GM23248 (cell line): ENCODE measurements around the gene EZR. TPM values are rescaled to one million over a fixed set of nuclear protein-coding genes. Genes with fewer than 3 reads are reported as not detected.

Experiments used
- DNase-seq: peaks from one replicate; pipeline ENCODE4 v3.0.0-alpha.2; 2015
- H2AFZ ChIP-seq: fragments of 200-600 bp; sonication (generic); 2 replicates; pipeline ENCODE4 v1.6.1; 2016; ENCODE audit warnings: antibody characterized with exemption
- H3F3A ChIP-seq: fragments of 200-600 bp; sonication (generic); 2 replicates; pipeline ENCODE4 v1.6.1; 2016; ENCODE audit warnings: mild to moderate bottlenecking, antibody characterized with exemption, mixed run types; ENCODE audit not compliant: insufficient read depth
- H3K27ac ChIP-seq: fragments of 200-600 bp; sonication (generic); 2 replicates; pipeline ENCODE4 v1.5.1; 2016; ENCODE audit warnings: mild to moderate bottlenecking
- H3K27me3 ChIP-seq: fragments of 200-600 bp; sonication (generic); replicated peaks from 2 replicates; pipeline ENCODE4 v1.6.1; 2016; ENCODE audit warnings: mild to moderate bottlenecking; ENCODE audit not compliant: insufficient read depth
- H3K36me3 ChIP-seq: fragments of 200-600 bp; sonication (generic); 2 replicates; pipeline ENCODE4 v1.6.1; 2016; ENCODE audit warnings: low read depth, mild to moderate bottlenecking
- H3K4me1 ChIP-seq: fragments of 200-600 bp; sonication (generic); 2 replicates; pipeline ENCODE4 v1.6.1; 2016; ENCODE audit warnings: mild to moderate bottlenecking; ENCODE audit not compliant: insufficient read depth
- H3K4me2 ChIP-seq: fragments of 200-600 bp; sonication (generic); one replicate; pipeline ENCODE4 v1.6.1; 2016; ENCODE audit warnings: mild to moderate bottlenecking; ENCODE audit not compliant: unreplicated experiment
- H3K4me3 ChIP-seq: fragments of 200-600 bp; sonication (generic); 2 replicates; pipeline ENCODE4 v1.5.1; 2016; ENCODE audit warnings: mild to moderate bottlenecking
- H3K79me2 ChIP-seq: fragments of 200-600 bp; sonication (generic); 2 replicates; pipeline ENCODE4 v1.6.1; 2016; ENCODE audit warnings: mild to moderate bottlenecking; ENCODE audit not compliant: insufficient read depth
- H3K9ac ChIP-seq: fragments of 200-600 bp; sonication (generic); 2 replicates; pipeline ENCODE4 v1.6.1; 2016; ENCODE audit warnings: mild to moderate bottlenecking
- H3K9me2 ChIP-seq: fragments of 200-600 bp; sonication (generic); 2 replicates; pipeline ENCODE4 v1.6.1; 2016; ENCODE audit warnings: mixed run types, mild to moderate bottlenecking, moderate library complexity; ENCODE audit not compliant: insufficient read depth
- H3K9me3 ChIP-seq: fragments of 200-600 bp; sonication (generic); one replicate; pipeline ENCODE4 v1.6.1; 2017; ENCODE audit warnings: low read depth
- H4K20me1 ChIP-seq: fragments of 200-600 bp; sonication (generic); 2 replicates; pipeline ENCODE4 v1.6.0; 2016; ENCODE audit not compliant: insufficient read depth
- EZH2 ChIP-seq: fragments of 200-600 bp; sonication (generic); IDR thresholded peaks from 2 replicates; pipeline ENCODE4 v1.6.1; 2018; ENCODE audit warnings: antibody characterized with exemption, mild to moderate bottlenecking; ENCODE audit not compliant: insufficient read depth, poor library complexity, severe bottlenecking
- EZH2phosphoT487 ChIP-seq: fragments of 200-600 bp; sonication (generic); IDR thresholded peaks from 2 replicates; pipeline ENCODE4 v1.6.1; 2018; ENCODE audit warnings: antibody characterized with exemption, moderate library complexity, mild to moderate bottlenecking, low read depth; ENCODE audit not compliant: insufficient read depth
- WGBS, 2 experiments: methylation state at CpG; one replicate each; pipeline ENCODE4 v1.1.6; 2015 to 2017; ENCODE audit warnings: low lambda C conversion rate in 2 of 2, low coverage in 1 of 2; ENCODE audit errors: missing lambda C conversion rate in 2 of 2; 5-methylcytosine and 5-hydroxymethylcytosine counted together
- in situ Hi-C: fragments of 300-500 bp; cut with MboI; formaldehyde crosslinking; loops from 2 replicates; pipeline ENCODE4 v1.15.0; 2020
- polyA plus RNA-seq: library from polyadenylated mRNA; unstranded; fragments of >200 nt; fragmentation: Nextera tagmentation; extraction: Ambion mirVana; gene quantifications from 2 replicates; pipeline ENCODE4 v1.2.1, GENCODE V29; 2016
- total RNA-seq: library from RNA; depleted of rRNA; stranded (reverse); fragments of >200 nt; shearing (Covaris generic); gene quantifications from 2 replicates; pipeline ENCODE4 v1.2.3, GENCODE V29; 2014; rRNA removed

Gene EZR
- total RNA-seq, result 52.4 and 59.4 TPM in 2 replicates
- polyA plus RNA-seq, result 65.2 and 66.8 TPM in 2 replicates

- Histone ChIP-seq H3K27ac (peak within 1 kb of the TSS; percentile 83), H3K4me3 (peak within 1 kb of the TSS; percentile 89), H3K4me2 (peak within 1 kb of the TSS; percentile 87), H4K20me1 (no peaks in the 10 kb centered on the region), H3K79me2 (peaks cover 35% of the 10 kb centered on the region), H3K9me2 (no peaks in the 10 kb centered on the region), H3F3A (peaks cover 6% of the 10 kb centered on the region), H3K9ac (peak within 1 kb of the TSS; percentile 88), H3K4me1 (peaks cover 25% of the 10 kb centered on the region), H3K9me3 (no peaks in the 10 kb centered on the region), H2AFZ (peak within 1 kb of the TSS; percentile 87), H3K36me3 (no peaks in the 10 kb centered on the region), H3K27me3 (no peaks in the 10 kb centered on the region)
- in situ Hi-C loops, result no loop called here
- no peak for TF ChIP-seq EZH2
- TF ChIP-seq EZH2phosphoT487, result no peak
- WGBS, 2 experiments, result 10 to 16% methylated on average over 41 to 63 of the region's 67 CpGs
- peak; percentile 84 for DNase-seq
These were observed at the start of gene EZR for GRCh38 chr6:158819213-158819976. TSS of gene EZR (minus strand) at chr6:158819368. CDS start at chr6:158818093, 1,275 bp downstream.

GRCh38 chr6:158868122-158868480, 48.9 kb upstream of the EZR start:
- in situ Hi-C loops, result no loop called here
- no peaks in the 10 kb centered on the region for H3K36me3 ChIP-seq
- no peak for DNase-seq

GRCh38 chr6:158867381-158868121, 48.4 kb upstream of the EZR start:
- no peak for DNase-seq
- Histone ChIP-seq H3K36me3 (no peaks in the 10 kb centered on the region), H3K4me3 (no peak overlapping the region), H3K4me2 (no peak overlapping the region), H3K79me2 (no peaks in the 10 kb centered on the region), H3F3A (peaks cover 20% of the 10 kb centered on the region), H3K9me3 (no peaks in the 10 kb centered on the region), H3K9ac (no peak overlapping the region), H3K27ac (no peak overlapping the region), H4K20me1 (no peaks in the 10 kb centered on the region), H3K9me2 (no peaks in the 10 kb centered on the region), H3K27me3 (no peaks in the 10 kb centered on the region), H2AFZ (no peak overlapping the region), H3K4me1 (peaks cover 15% of the 10 kb centered on the region)
- no peak for TF ChIP-seq EZH2phosphoT487
- TF ChIP-seq EZH2, result no peak
- WGBS, 2 experiments, result 88 to 89% methylated on average over 10 of the region's 10 CpGs
- in situ Hi-C loops, result no loop called here

More at GRCh38 chr6:158868122-158868480, 48.9 kb upstream of the EZR start:
- H3K27me3 ChIP-seq, result no peaks in the 10 kb centered on the region
- H3K27ac ChIP-seq, result no peak overlapping the region
- H4K20me1 ChIP-seq, result no peaks in the 10 kb centered on the region
- TF ChIP-seq EZH2phosphoT487 (no peak), EZH2 (no peak)
- no peak overlapping the region for H3K4me3 ChIP-seq
- no peak overlapping the region for H3K4me2 ChIP-seq
- H3F3A ChIP-seq, result peaks cover 20% of the 10 kb centered on the region
- no peak overlapping the region for H2AFZ ChIP-seq
- H3K4me1 ChIP-seq, result peaks cover 15% of the 10 kb centered on the region
- no peaks in the 10 kb centered on the region for H3K9me2 ChIP-seq
- no peak overlapping the region for H3K9ac ChIP-seq
- no peaks in the 10 kb centered on the region for H3K79me2 ChIP-seq
- WGBS, 2 experiments, result 95 to 97% methylated on average over 6 of the region's 6 CpGs
- H3K9me3 ChIP-seq, result no peaks in the 10 kb centered on the region

- Histone ChIP-seq H3K4me3 (no peak overlapping the region), H3K9ac (no peak overlapping the region), H3K79me2 (no peaks in the 10 kb centered on the region), H3K4me1 (peaks cover 15% of the 10 kb centered on the region), H3F3A (peaks cover 19% of the 10 kb centered on the region), H4K20me1 (no peaks in the 10 kb centered on the region), H3K9me3 (no peaks in the 10 kb centered on the region), H3K9me2 (no peaks in the 10 kb centered on the region), H3K27me3 (no peaks in the 10 kb centered on the region), H3K36me3 (no peaks in the 10 kb centered on the region), H3K27ac (no peak overlapping the region), H3K4me2 (no peak overlapping the region), H2AFZ (no peak overlapping the region)
- DNase-seq, result no peak
- 72% methylated on average over 2 of the region's 2 CpGs for WGBS, 2 experiments
- TF ChIP-seq EZH2 (no peak), EZH2phosphoT487 (no peak)
- in situ Hi-C loops, result no loop called here
These were observed 46.6 kb upstream of the EZR start for GRCh38 chr6:158865769-158866168.
